K562 (cell line): ENCODE data around the gene FAM43B. TPM values are rescaled to one million over a fixed set of nuclear protein-coding genes. Genes with fewer than 3 reads are reported as not detected.

Experiments
- CEBPG ChIP-seq, 3 experiments: fragments of 200-800 bp in 1 of 3; sonication (Bioruptor generic) in 1 of 3; sonication (generic) in 1 of 3; formaldehyde crosslinking in 1 of 3; IDR thresholded peaks in 2 of 3; conservative IDR thresholded peaks in 1 of 3; 2 replicates each; pipeline versions ENCODE4 v1.6.1 to v1.8.0; 2016 to 2022; ENCODE audit warnings: missing compliant biosample characterization in 2 of 3, missing genetic modification characterization in 2 of 3, mild to moderate bottlenecking in 1 of 3, missing genetic modification reagents in 1 of 3
- CGGBP1 ChIP-seq: fragments of 250-450 bp; sonication (Bioruptor Pico); IDR thresholded peaks from 2 replicates; pipeline ENCODE4 v1.9.0; 2021; ENCODE audit warnings: mild to moderate bottlenecking
- ELF4 ChIP-seq: fragments of 450-650 bp; formaldehyde crosslinking; IDR thresholded peaks from 2 replicates; pipeline ENCODE4 v1.4.0; 2022; ENCODE audit warnings: missing genetic modification characterization
- ESRRA ChIP-seq: fragments of 450-650 bp; IDR thresholded peaks from 2 replicates; pipeline ENCODE4 v1.6.1; 2014; ENCODE audit warnings: low read depth, mild to moderate bottlenecking, moderate library complexity, borderline replicate concordance
- HNRNPH1 ChIP-seq: fragments of 200-400 bp; formaldehyde crosslinking; optimal IDR thresholded peaks from 2 replicates; pipeline ENCODE3; 2017; ENCODE audit warnings: low read depth, mild to moderate bottlenecking, low read length, moderate library complexity
- JUNB ChIP-seq: fragments of 450-650 bp; formaldehyde crosslinking; conservative IDR thresholded peaks from 2 replicates; pipeline ENCODE4 v1.4.0; 2020; ENCODE audit warnings: mild to moderate bottlenecking
- KLF16 ChIP-seq: IDR thresholded peaks from 2 replicates; pipeline ENCODE4 v1.6.1; 2016; ENCODE audit warnings: antibody characterized with exemption
- MCM7 ChIP-seq, 2 experiments: fragments of 450-650 bp; IDR thresholded peaks; 2 replicates each; pipeline ENCODE4 v1.6.1; 2016 to 2018
- PRPF4 ChIP-seq: fragments of 200-400 bp; formaldehyde crosslinking; IDR thresholded peaks from one replicate; pipeline ENCODE4 v1.6.1; 2017; ENCODE audit warnings: low read length, low read depth, mild to moderate bottlenecking; ENCODE audit not compliant: insufficient read depth, poor library complexity, severe bottlenecking
- RBM39 ChIP-seq: fragments of 200-400 bp; formaldehyde crosslinking; optimal IDR thresholded peaks from 2 replicates; pipeline ENCODE3; 2018; ENCODE audit warnings: low read depth, low read length
- TGIF2 ChIP-seq: sonication (generic); formaldehyde crosslinking; IDR thresholded peaks from 2 replicates; pipeline ENCODE4 v1.8.1; 2022; ENCODE audit warnings: mild to moderate bottlenecking, missing genetic modification reagents, moderate library complexity
- THRB ChIP-seq: fragments of 450-650 bp; formaldehyde crosslinking; conservative IDR thresholded peaks from 2 replicates; pipeline ENCODE4 v1.4.0; 2022; ENCODE audit warnings: mild to moderate bottlenecking, missing genetic modification characterization
- ZNF280A ChIP-seq: fragments of 450-650 bp; IDR thresholded peaks from 2 replicates; pipeline ENCODE4 v1.6.1; 2018; ENCODE audit warnings: mild to moderate bottlenecking, low read depth; ENCODE audit not compliant: partially characterized antibody
- ZNF280B ChIP-seq: fragments of 250-450 bp; sonication (Bioruptor Pico); IDR thresholded peaks from 2 replicates; pipeline ENCODE4 v1.5.1; 2021; ENCODE audit warnings: mild to moderate bottlenecking
- ZNF696 ChIP-seq: fragments of 250-450 bp; sonication (Bioruptor Pico); conservative IDR thresholded peaks from 2 replicates; pipeline ENCODE4 v1.4.0; 2020; ENCODE audit warnings: mild to moderate bottlenecking, moderate library complexity
- polyA plus RNA-seq, 8 experiments: library from polyadenylated mRNA; depleted of rRNA in 4 of 8; stranded (reverse) in 5 of 8; unstranded in 3 of 8; fragments of >200 nt; fragmentation: Nextera tagmentation in 2 of 8; fragmentation: Illumina TruSeq in 1 of 8; extraction: Ambion mirVana in 2 of 8; extraction: Trizol in 1 of 8; gene quantifications; 2 replicates each; pipeline versions ENCODE4 v1.2.1 to v1.2.3, GENCODE V29; 2011 to 2014; ENCODE audit warnings: inconsistent platforms in 1 of 8, missing spikeins in 1 of 8
- total RNA-seq, 7 experiments: library from RNA; depleted of rRNA in 6 of 7; stranded (reverse); fragments of >200 nt in 6 of 7; fragmentation: Illumina TruSeq in 2 of 7; extraction: Trizol in 2 of 7; gene quantifications; 2 replicates each; pipeline versions ENCODE4 v1.2.1 to v1.2.3, GENCODE V29; 2011 to 2021; ENCODE audit warnings: low replicate concordance in 1 of 7

FAM43B gene
- total and polyA plus RNA-seq, 9 of the 15 experiments (the other 6 are each of a cell fraction or from before 2014, with no cell fraction given), result not detected

DNA sequence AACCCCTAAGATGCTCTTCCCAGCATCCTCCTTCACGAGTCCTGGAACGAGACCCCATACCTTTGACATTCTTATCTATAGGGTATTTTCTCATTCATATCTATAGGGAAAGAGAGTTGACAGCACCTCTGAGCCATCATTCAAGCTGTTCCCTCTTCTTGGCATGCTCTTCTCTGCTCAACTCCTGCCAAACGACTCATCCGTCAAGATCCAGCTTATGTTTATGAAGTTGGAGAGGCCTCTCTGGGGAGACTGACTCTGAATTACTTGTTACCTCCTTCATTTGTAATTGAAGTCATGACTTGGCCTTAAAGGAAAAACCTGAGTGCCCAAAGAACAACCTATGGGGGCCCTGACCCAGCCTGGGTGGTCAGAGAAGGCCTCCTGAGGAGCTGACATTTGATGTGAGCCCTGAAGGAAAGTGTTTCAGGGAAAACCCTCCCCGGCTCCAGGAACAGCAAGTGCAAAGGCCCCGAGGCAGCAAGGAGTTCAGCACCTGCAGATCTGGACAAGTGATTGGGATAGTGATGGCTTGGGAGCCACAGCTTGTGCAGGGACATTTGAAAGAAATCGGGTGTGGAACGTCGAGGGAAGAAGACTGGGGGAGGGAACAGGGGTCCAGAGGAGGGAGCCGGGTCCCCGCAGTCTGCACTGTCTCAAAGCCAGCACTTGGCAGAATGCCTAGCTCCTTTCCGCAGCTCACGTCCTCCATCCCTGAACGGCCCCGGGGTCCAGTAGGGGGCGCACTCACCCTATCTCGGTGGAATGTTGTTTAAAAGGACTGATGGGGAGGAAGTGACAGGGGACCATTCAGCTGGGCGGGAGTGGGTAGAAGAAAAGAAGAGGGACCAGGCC, 22.5 kb downstream of the FAM43B start (continued):
- no peak for TF ChIP-seq ZNF280B (CRISPR knock-in tag)
- TF ChIP-seq KLF16, result no peak
- TF ChIP-seq ELF4 (CRISPR knock-in tag), result no peak
- no peak for TF ChIP-seq PRPF4
- no peak for TF ChIP-seq CEBPG (CRISPR knock-in tag; IDR thresholded peaks at IDR 0.05)
- no peak for TF ChIP-seq CEBPG (tag; conservative IDR thresholded peaks at IDR 0.05 in 1 of 2, IDR thresholded peaks at IDR 0.05 in 1 of 2)
- no peak for TF ChIP-seq TGIF2 (CRISPR knock-in tag)
- TF ChIP-seq ZNF696, result no peak
- no peak for TF ChIP-seq RBM39
- no peak for TF ChIP-seq ESRRA
- TF ChIP-seq MCM7 (IDR thresholded peaks at IDR 0.05), result no peak
- no peak for TF ChIP-seq THRB
- TF ChIP-seq JUNB, result no peak
- no peak for TF ChIP-seq HNRNPH1
- no peak for TF ChIP-seq ZNF280A
- TF ChIP-seq CGGBP1 (CRISPR knock-in tag), result no peak
